Parathyroid adenoma (tissue), 2 donors: Measurements from ENCODE around the gene GLRX2.

Experiments
- H2AFZ ChIP-seq: fragments of 300-600 bp; sonication (generic); one replicate; pipeline ENCODE4 v1.7.0; 2017; ENCODE audit warnings: antibody characterized with exemption, mild to moderate bottlenecking
- H3K27ac ChIP-seq: fragments of 300-600 bp; sonication (generic); one replicate; pipeline ENCODE4 v1.7.0; 2017
- H3K27me3 ChIP-seq: fragments of 300-600 bp; sonication (generic); one replicate; pipeline ENCODE4 v1.7.0; 2017; ENCODE audit warnings: low read length; ENCODE audit not compliant: control insufficient read depth, insufficient read depth
- H3K36me3 ChIP-seq: fragments of 300-600 bp; sonication (generic); one replicate; pipeline ENCODE4 v1.7.0; 2017; ENCODE audit warnings: low read length; ENCODE audit not compliant: control insufficient read depth, insufficient read depth
- H3K4me1 ChIP-seq: fragments of 300-600 bp; sonication (generic); one replicate; pipeline ENCODE4 v1.7.0; 2017; ENCODE audit warnings: control low read depth
- H3K4me2 ChIP-seq: fragments of 300-600 bp; sonication (generic); one replicate; pipeline ENCODE4 v1.7.0; 2017; ENCODE audit warnings: low read length
- H3K4me3 ChIP-seq: fragments of 300-600 bp; sonication (generic); one replicate; pipeline ENCODE4 v1.7.0; 2017; ENCODE audit warnings: low read depth, low read length
- H3K79me2 ChIP-seq: fragments of 300-600 bp; sonication (generic); one replicate; pipeline ENCODE4 v1.7.0; 2017; ENCODE audit warnings: control low read depth
- H3K9ac ChIP-seq: fragments of 300-600 bp; sonication (generic); one replicate; pipeline ENCODE4 v1.7.0; 2017; ENCODE audit warnings: mild to moderate bottlenecking
- H3K9me3 ChIP-seq: fragments of 300-600 bp; sonication (generic); one replicate; pipeline ENCODE4 v1.7.0; 2017; ENCODE audit warnings: low read length; ENCODE audit not compliant: control insufficient read depth
- TF ChIP-seq, protein P1 (sequence below): fragments of 300-600 bp; sonication (generic); IDR thresholded peaks from one replicate; pipeline ENCODE4 v1.7.0; 2017; ENCODE audit warnings: antibody characterized with exemption, mild to moderate bottlenecking
- donor health status: primary hyperparathyroidism.

Gene GLRX2

GRCh38 chr1:193108471-193108870 is 3.3 kb upstream of the GLRX2 start:
- TF ChIP-seq, protein P1, sequence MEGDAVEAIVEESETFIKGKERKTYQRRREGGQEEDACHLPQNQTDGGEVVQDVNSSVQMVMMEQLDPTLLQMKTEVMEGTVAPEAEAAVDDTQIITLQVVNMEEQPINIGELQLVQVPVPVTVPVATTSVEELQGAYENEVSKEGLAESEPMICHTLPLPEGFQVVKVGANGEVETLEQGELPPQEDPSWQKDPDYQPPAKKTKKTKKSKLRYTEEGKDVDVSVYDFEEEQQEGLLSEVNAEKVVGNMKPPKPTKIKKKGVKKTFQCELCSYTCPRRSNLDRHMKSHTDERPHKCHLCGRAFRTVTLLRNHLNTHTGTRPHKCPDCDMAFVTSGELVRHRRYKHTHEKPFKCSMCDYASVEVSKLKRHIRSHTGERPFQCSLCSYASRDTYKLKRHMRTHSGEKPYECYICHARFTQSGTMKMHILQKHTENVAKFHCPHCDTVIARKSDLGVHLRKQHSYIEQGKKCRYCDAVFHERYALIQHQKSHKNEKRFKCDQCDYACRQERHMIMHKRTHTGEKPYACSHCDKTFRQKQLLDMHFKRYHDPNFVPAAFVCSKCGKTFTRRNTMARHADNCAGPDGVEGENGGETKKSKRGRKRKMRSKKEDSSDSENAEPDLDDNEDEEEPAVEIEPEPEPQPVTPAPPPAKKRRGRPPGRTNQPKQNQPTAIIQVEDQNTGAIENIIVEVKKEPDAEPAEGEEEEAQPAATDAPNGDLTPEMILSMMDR = no peak

GRCh38 chr1:193105821-193106177 is 585 bp upstream of the GLRX2 start:
- peak overlapping the region; percentile 89 for H2AFZ ChIP-seq
- peak overlapping the region; percentile 72 for H3K27ac ChIP-seq
- H3K4me1 ChIP-seq = no peaks in the 10 kb centered on the region
- H3K79me2 ChIP-seq = peaks cover 4% of the 10 kb centered on the region
- no peaks in the 10 kb centered on the region for H3K9me3 ChIP-seq
- H3K27me3 ChIP-seq = no peaks in the 10 kb centered on the region
- H3K4me3 ChIP-seq = peak overlapping the region; percentile 77
- TF ChIP-seq, protein P1 = no peak
- no peaks in the 10 kb centered on the region for H3K36me3 ChIP-seq
- H3K4me2 ChIP-seq = peak overlapping the region; percentile 91
- no peak overlapping the region for H3K9ac ChIP-seq

More at GRCh38 chr1:193108471-193108870, 3.3 kb upstream of the GLRX2 start:
- H3K4me1 ChIP-seq = no peaks in the 10 kb centered on the region
- no peak overlapping the region for H2AFZ ChIP-seq
- H3K9ac ChIP-seq = no peak overlapping the region
- no peak overlapping the region for H3K4me2 ChIP-seq
- H3K79me2 ChIP-seq = no peaks in the 10 kb centered on the region
- H3K36me3 ChIP-seq = no peaks in the 10 kb centered on the region
- no peaks in the 10 kb centered on the region for H3K9me3 ChIP-seq
- H3K4me3 ChIP-seq = no peak overlapping the region
- H3K27ac ChIP-seq = no peak overlapping the region
- H3K27me3 ChIP-seq = no peaks in the 10 kb centered on the region

- TF ChIP-seq, protein P1 = no peak
- Histone ChIP-seq H3K27me3 (no peaks in the 10 kb centered on the region), H3K36me3 (no peaks in the 10 kb centered on the region), H3K27ac (peak overlapping the region; percentile 72), H3K4me2 (peak overlapping the region; percentile 91), H3K4me3 (peak overlapping the region; percentile 77), H3K9me3 (no peaks in the 10 kb centered on the region), H3K4me1 (no peaks in the 10 kb centered on the region), H3K9ac (no peak overlapping the region), H2AFZ (peak overlapping the region; percentile 74), H3K79me2 (peaks cover 4% of the 10 kb centered on the region)
Observed at GRCh38 chr1:193104502-193104906, 710 bp downstream of the GLRX2 start.

- Histone ChIP-seq H3K9ac (no peak overlapping the region), H3K9me3 (no peaks in the 10 kb centered on the region), H3K79me2 (peaks cover 4% of the 10 kb centered on the region), H3K4me3 (peak overlapping the region; percentile 77), H3K27me3 (no peaks in the 10 kb centered on the region), H3K27ac (peak overlapping the region; percentile 72), H2AFZ (peak overlapping the region; percentile 74), H3K4me1 (no peaks in the 10 kb centered on the region), H3K36me3 (no peaks in the 10 kb centered on the region), H3K4me2 (peak overlapping the region; percentile 91)
- TF ChIP-seq, protein P1 = no peak
Observed at GRCh38 chr1:193103759-193104501, 1.3 kb downstream of the GLRX2 start.

GRCh38 chr1:193102662-193103061 is 2.6 kb downstream of the GLRX2 start:
- H3K4me2 ChIP-seq = no peak overlapping the region
- no peak overlapping the region for H2AFZ ChIP-seq
- H3K36me3 ChIP-seq = no peaks in the 10 kb centered on the region
- H3K27me3 ChIP-seq = no peaks in the 10 kb centered on the region
- no peaks in the 10 kb centered on the region for H3K4me1 ChIP-seq
- no peak overlapping the region for H3K9ac ChIP-seq
- no peak overlapping the region for H3K27ac ChIP-seq
- no peaks in the 10 kb centered on the region for H3K9me3 ChIP-seq
- TF ChIP-seq, protein P1 = no peak
- H3K79me2 ChIP-seq = peaks cover 4% of the 10 kb centered on the region
- H3K4me3 ChIP-seq = no peak overlapping the region
